Heart left ventricle (tissue), 16 donors: ENCODE results near the gene SLC16A10. TPM values are rescaled to one million over a fixed set of nuclear protein-coding genes. Genes with fewer than 3 reads are reported as not detected.

Source experiments
- ATAC-seq, 4 donors: fragments of 200-7000 bp; cut with Tn5 transposase; one replicate each; pipeline ENCODE4 v1.9.1; 2020 to 2022; ENCODE audit warnings: moderate library complexity in 4 of 4, mild to moderate bottlenecking in 3 of 4, moderate number of reproducible peaks in 1 of 4
- DNase-seq, 5 donors: peaks; one replicate each; pipeline ENCODE4 v3.0.0-alpha.2; 2020
- H3K27ac ChIP-seq, 12 donors: fragments of 200-600 bp; sonication (generic) in 4 of 12; one replicate each; pipeline versions ENCODE4 v1.5.0 to v1.8.0; 2016 to 2022; ENCODE audit warnings: mild to moderate bottlenecking in 2 of 12
- H3K27me3 ChIP-seq, 9 donors: fragments of 200-600 bp; sonication (generic) in 2 of 9; one replicate each; pipeline versions ENCODE4 v1.5.1 to v1.8.0; 2016 to 2022; ENCODE audit warnings: mild to moderate bottlenecking in 3 of 9
- H3K36me3 ChIP-seq, 9 donors: fragments of 200-600 bp; sonication (generic) in 2 of 9; one replicate each; pipeline versions ENCODE4 v1.5.0 to v1.8.0; 2018 to 2022; ENCODE audit warnings: mild to moderate bottlenecking in 2 of 9
- H3K4me1 ChIP-seq, 12 donors: fragments of 200-600 bp; sonication (generic) in 4 of 12; one replicate each; pipeline versions ENCODE4 v1.5.0 to v1.8.0; 2016 to 2022; ENCODE audit warnings: mild to moderate bottlenecking in 3 of 12
- H3K4me3 ChIP-seq, 12 donors: fragments of 200-600 bp; sonication (generic) in 4 of 12; one replicate each; pipeline versions ENCODE4 v1.5.0 to v1.8.0; 2017 to 2022; ENCODE audit warnings: mild to moderate bottlenecking in 9 of 12, moderate library complexity in 4 of 12
- H3K9me3 ChIP-seq, 12 donors: fragments of 200-600 bp; sonication (generic) in 4 of 12; one replicate each; pipeline versions ENCODE4 v1.5.0 to v1.8.0; 2016 to 2022; ENCODE audit warnings: mild to moderate bottlenecking in 1 of 12
- CTCF ChIP-seq, 12 donors: fragments of 200-600 bp; sonication (generic) in 4 of 12; IDR thresholded peaks; one replicate each; pipeline versions ENCODE4 v1.5.0 to v1.8.0; 2018 to 2022; ENCODE audit warnings: antibody characterized with exemption in 12 of 12, mild to moderate bottlenecking in 5 of 12
- POLR2A ChIP-seq, 2 donors: fragments of 450-650 bp; IDR thresholded peaks; one replicate each; pipeline ENCODE4 v1.6.1; 2017; ENCODE audit warnings: antibody characterized with exemption in 2 of 2, mild to moderate bottlenecking in 2 of 2, moderate library complexity in 2 of 2
- WGBS, 4 donors: extraction: QIAGEN DNeasy Blood & Tissue Kit in 2 of 4; methylation state at CpG; one replicate each; pipeline versions ENCODE4 v1.1.5 to v1.1.7; 2013 to 2018; 5-methylcytosine and 5-hydroxymethylcytosine counted together
- intact Hi-C, 10 donors: fragments of 100-400 bp; cut with DNase I; formaldehyde crosslinking; loops; one replicate each; pipeline versions ENCODE4 v1.11.1 to v1.14.2; 2022
- polyA plus RNA-seq, 2 donors: library from polyadenylated mRNA; stranded (reverse); fragments of 200-250 nt; gene quantifications; one replicate each; pipeline ENCODE4 v1.2.3, GENCODE V29; 2013
- total RNA-seq, 9 donors: library from RNA; depleted of rRNA in 2 of 9; stranded (reverse); fragments of >200 nt in 2 of 9; fragmentation: NEBNext Ultra II Directional in 3 of 9; extraction: Animal tissue kit (Norgen Biotek cat#: 25700) in 3 of 9; gene quantifications; one replicate each; pipeline versions ENCODE4 v1.1.0 to v1.2.4, GENCODE V29; 2016 to 2023
- donor health status: ischemic (EF 13 %, LVEDD 7.1; RV severe dilation, severe dysfunction).
- donor health status: healthy with polysubstance abuse.
- donor health status: DM: no; HTN: yes; CAD: no.
- donor health status: DM: no; HTN: no; CAD: no.
- donor health status: ischemic (EF 25% LVEDD 6.9; RV normal size, moderate dysfunction).
- donor health status: ischemic (EF 25% LVEDD 5.7; RV mildly dilated, moderate dysfunction).
- donor health status: healthy.
- donor health status: DM: yes; HTN: yes; CAD: no.
- donor health status: ischemic (EF 35%, LVEDD 5.7; RV mildly dilated, moderate dysfunction).
- donor health status: nonischemic (EF 11% LVEDD 7.7; RV severe dilation, severe dysfunction).
- donor health status: DM: yes; HTN: yes; CAD: no.
- donor health status: PGD.
- donor health status: ischemic (EF 29% LVEDD 5.4; RV normal size, mild dysfunction).
- donor health status: nonischemic (EF 23%, LVEDD 6.1; RV moderate dilation, normal function).

Gene SLC16A10
- total and polyA plus RNA-seq, 11 donors = 1.9 to 16.7 (median 6.6) TPM

GRCh38 chr6:111047244-111047643, 40.1 kb upstream of the SLC16A10 start:
- Histone ChIP-seq H3K4me3 (no peak overlapping the region), H3K4me1 (peaks cover 0 to 16% (median 5%) of the 10 kb centered on the region in 12 donors), H3K9me3 (no peaks in the 10 kb centered on the region), H3K27ac (no peak overlapping the region), H3K27me3 (no peaks in the 10 kb centered on the region), H3K36me3 (no peaks in the 10 kb centered on the region)
- TF ChIP-seq CTCF (IDR thresholded peaks at IDR 0.05) (no peak), POLR2A (IDR thresholded peaks at IDR 0.05) (no peak)
- ATAC-seq (no peak), DNase-seq (no peak)
- intact Hi-C loops = no loop called here
- WGBS, 4 donors = 86 to 94% (median 92%) methylated on average over 8 of the region's 8 CpGs

- H3K9me3 ChIP-seq = no peaks in the 10 kb centered on the region
- DNase-seq (no peak), ATAC-seq (peak in 2 of 4 donors; percentile 47 to 59)
- peaks cover 0 to 16% (median 5%) of the 10 kb centered on the region in 12 donors for H3K4me1 ChIP-seq
- H3K27ac ChIP-seq = peak overlapping the region in 1 of 12 donors; percentile 63
- TF ChIP-seq CTCF (IDR thresholded peaks at IDR 0.05) (no peak), POLR2A (IDR thresholded peaks at IDR 0.05) (no peak)
- H3K36me3 ChIP-seq = no peaks in the 10 kb centered on the region
- 29 to 34% (median 32%) methylated on average over 2 of the region's 2 CpGs for WGBS, 4 donors
- intact Hi-C loops = loop anchor here in 1 of 10 donors (10.0 kb wide), 1 partner anchor 154 kb away; no protein-coding TSS in a partner anchor
- H3K4me3 ChIP-seq = no peak overlapping the region
- no peaks in the 10 kb centered on the region for H3K27me3 ChIP-seq
These were observed 36.9 kb upstream of the SLC16A10 start for GRCh38 chr6:111050261-111051023.

GRCh38 chr6:111052171-111052570, 35.1 kb upstream of the SLC16A10 start:
- Histone ChIP-seq H3K36me3 (no peaks in the 10 kb centered on the region), H3K9me3 (no peaks in the 10 kb centered on the region), H3K27ac (no peak overlapping the region), H3K4me3 (no peak overlapping the region), H3K4me1 (peaks cover 0 to 16% (median 5%) of the 10 kb centered on the region in 12 donors), H3K27me3 (no peaks in the 10 kb centered on the region)
- no peak for ATAC-seq
- intact Hi-C loops = loop anchor here in 1 of 10 donors (10.0 kb wide), 1 partner anchor 153 kb away; no protein-coding TSS in a partner anchor
- no peak for DNase-seq
- WGBS, 4 donors = 71 to 86% (median 74%) methylated on average over 3 of the region's 3 CpGs
- TF ChIP-seq CTCF (IDR thresholded peaks at IDR 0.05) (no peak), POLR2A (IDR thresholded peaks at IDR 0.05) (no peak)

- no peak for TF ChIP-seq POLR2A (IDR thresholded peaks at IDR 0.05)
- peak; percentile 50 to 68 (median 58) for TF ChIP-seq CTCF (IDR thresholded peaks at IDR 0.05)
- intact Hi-C loops = loop anchor here in 9 of 10 donors (2.0 to 10.0 kb wide), 4 partner anchors 148 to 155 kb away; no protein-coding TSS in a partner anchor
- Histone ChIP-seq H3K27ac (no peak overlapping the region), H3K9me3 (no peaks in the 10 kb centered on the region), H3K36me3 (no peaks in the 10 kb centered on the region), H3K4me1 (no peaks in the 10 kb centered on the region), H3K27me3 (no peaks in the 10 kb centered on the region), H3K4me3 (no peak overlapping the region)
- peak in 3 of 4 donors; percentile 52 to 71 (median 63) for ATAC-seq
- no peak for DNase-seq
- 28 to 54% (median 45%) methylated on average over 12 of the region's 12 CpGs for WGBS, 4 donors
These were observed 30.1 kb upstream of the SLC16A10 start for GRCh38 chr6:111057074-111057752.
